Breast epithelium (tissue), 4 donors: ENCODE results near the gene CARF. TPM values are rescaled to one million over a fixed set of nuclear protein-coding genes. Genes with fewer than 3 reads are reported as not detected.

ENCODE experiments used
- DNase-seq, 2 donors: peaks; one replicate each; pipeline ENCODE4 v3.0.0-alpha.2; 2019; ENCODE audit warnings: low spot score in 2 of 2
- H3K27ac ChIP-seq, 2 donors: fragments of 200-600 bp; sonication (generic) in 1 of 2; one replicate each; pipeline ENCODE4 v1.5.1; 2016 to 2019; ENCODE audit warnings: mild to moderate bottlenecking in 1 of 2
- H3K27me3 ChIP-seq, 2 donors: fragments of 200-600 bp; sonication (generic) in 1 of 2; one replicate each; pipeline versions ENCODE4 v1.5.1 to v1.6.0; 2017 to 2019; ENCODE audit warnings: control low read depth in 1 of 2, mild to moderate bottlenecking in 1 of 2
- H3K36me3 ChIP-seq: fragments of 200-600 bp; one replicate; pipeline ENCODE4 v1.5.1; 2019
- H3K4me1 ChIP-seq, 2 donors: fragments of 200-600 bp; sonication (generic); one replicate each; pipeline ENCODE4 v1.5.1; 2016 to 2019; ENCODE audit warnings: control low read depth in 1 of 2
- H3K4me3 ChIP-seq, 3 donors: fragments of 200-600 bp; sonication (generic); 1 replicate in 2 of 3; 2 replicates in 1 of 3; pipeline ENCODE4 v1.5.1; 2016 to 2019; ENCODE audit warnings: mild to moderate bottlenecking in 3 of 3, moderate library complexity in 2 of 3
- H3K9me3 ChIP-seq, 2 donors: fragments of 200-600 bp; sonication (generic) in 1 of 2; one replicate each; pipeline ENCODE4 v1.5.1; 2016 to 2019; ENCODE audit warnings: control low read depth in 1 of 2
- CTCF ChIP-seq, 3 donors: fragments of 450-650 bp; IDR thresholded peaks; one replicate each; pipeline ENCODE4 v1.5.1; 2016 to 2017; ENCODE audit warnings: antibody characterized with exemption in 3 of 3, mild to moderate bottlenecking in 3 of 3, moderate library complexity in 3 of 3
- POLR2A ChIP-seq: fragments of 450-650 bp; IDR thresholded peaks from one replicate; pipeline ENCODE4 v1.6.1; 2016; ENCODE audit warnings: antibody characterized with exemption, mild to moderate bottlenecking, moderate library complexity
- POLR2AphosphoS5 ChIP-seq, 3 donors: sonication (generic); formaldehyde crosslinking; IDR thresholded peaks; one replicate each; pipeline ENCODE4 v1.6.1; 2017; ENCODE audit warnings: antibody characterized with exemption in 3 of 3
- intact Hi-C: fragments of 100-400 bp; cut with DNase I; formaldehyde crosslinking; loops from one replicate; pipeline ENCODE4 v1.15.1; 2023; ENCODE audit warnings: low total_unique reads
- total RNA-seq, 3 donors: library from RNA; depleted of rRNA; stranded (reverse); fragments of >200 nt; gene quantifications; one replicate each; pipeline ENCODE4 v1.1.0, GENCODE V29; 2016

CARF gene
- total RNA-seq, 3 donors from 2014 or later: 16.6 to 28.2 (median 17.7) TPM

- Histone ChIP-seq H3K27me3 (no peaks in the 10 kb centered on the region), H3K4me3 (peak within 1 kb of the TSS; percentile 81 to 92 (median 82)), H3K9me3 (no peaks in the 10 kb centered on the region), H3K36me3 (no peaks in the 10 kb centered on the region), H3K4me1 (no peaks in the 10 kb centered on the region), H3K27ac (peak within 1 kb of the TSS; percentile 91 to 96)
- intact Hi-C loops: no loop called here
- DNase-seq: peak; percentile 97 to 98
- TF ChIP-seq CTCF (IDR thresholded peaks at IDR 0.05) (no peak), POLR2AphosphoS5 (IDR thresholded peaks at IDR 0.05) (peak; percentile 81 to 82 (median 82)), POLR2A (peak; percentile 17)
Observed at GRCh38 chr2:203014456-203015199, 102.6 kb downstream of the CARF start, which contains the start of gene NBEAL1. NBEAL1 (plus strand) TSS chr2:203014875; CDS start chr2:203016385, 1,510 bp downstream.

GRCh38 chr2:203016716-203017115, 104.6 kb downstream of the CARF start:
- TF ChIP-seq POLR2AphosphoS5 (IDR thresholded peaks at IDR 0.05): no peak
- no peak for TF ChIP-seq CTCF (IDR thresholded peaks at IDR 0.05)
- TF ChIP-seq POLR2A: no peak
- intact Hi-C loops: no loop called here
- Histone ChIP-seq H3K27me3 (no peaks in the 10 kb centered on the region), H3K27ac (peak overlapping the region; percentile 38 to 50), H3K36me3 (no peaks in the 10 kb centered on the region), H3K9me3 (no peaks in the 10 kb centered on the region), H3K4me1 (no peaks in the 10 kb centered on the region), H3K4me3 (peak overlapping the region; percentile 14 to 92 (median 82))
- DNase-seq: no peak

- no peaks in the 10 kb centered on the region for H3K27me3 ChIP-seq
- no peaks in the 10 kb centered on the region for H3K9me3 ChIP-seq
- H3K4me3 ChIP-seq: peak overlapping the region; percentile 17 to 92 (median 48)
- DNase-seq: no peak
- H3K36me3 ChIP-seq: no peaks in the 10 kb centered on the region
- no peaks in the 10 kb centered on the region for H3K4me1 ChIP-seq
- no peak for TF ChIP-seq CTCF (IDR thresholded peaks at IDR 0.05)
- TF ChIP-seq POLR2A: no peak
- no peak for TF ChIP-seq POLR2AphosphoS5 (IDR thresholded peaks at IDR 0.05)
- intact Hi-C loops: no loop called here
- no peak overlapping the region for H3K27ac ChIP-seq
Observed at GRCh38 chr2:203018181-203018580, 106.1 kb downstream of the CARF start.

GRCh38 chr2:203019142-203019541, 107.1 kb downstream of the CARF start:
- H3K36me3 ChIP-seq: no peaks in the 10 kb centered on the region
- intact Hi-C loops: no loop called here
- no peaks in the 10 kb centered on the region for H3K27me3 ChIP-seq
- H3K9me3 ChIP-seq: no peaks in the 10 kb centered on the region
- no peak for TF ChIP-seq POLR2A
- H3K4me1 ChIP-seq: no peaks in the 10 kb centered on the region
- peak overlapping the region in 1 of 2 donors; percentile 1 for H3K27ac ChIP-seq
- DNase-seq: no peak
- H3K4me3 ChIP-seq: peak overlapping the region in 2 of 3 donors; percentile 48 to 92

GRCh38 chr2:203021991-203022390, 109.9 kb downstream of the CARF start:
- peak overlapping the region; percentile 47 to 52 for H3K27ac ChIP-seq
- no peak for TF ChIP-seq CTCF (IDR thresholded peaks at IDR 0.05)

More at GRCh38 chr2:203021991-203022390, 109.9 kb downstream of the CARF start:
- Histone ChIP-seq H3K4me1 (no peaks in the 10 kb centered on the region), H3K9me3 (no peaks in the 10 kb centered on the region), H3K27me3 (no peaks in the 10 kb centered on the region), H3K36me3 (no peaks in the 10 kb centered on the region), H3K4me3 (no peak overlapping the region)
- DNase-seq: no peak
- intact Hi-C loops: no loop called here
